Trophoblast cell (in vitro differentiated cells and primary cell): ENCODE results near the gene UPK3A.

ENCODE experiments used
- DNase-seq, 2 donors: peaks; one replicate each; pipeline ENCODE4 v3.0.0-alpha.2; 2016
- H2AFZ ChIP-seq: 2 replicates; pipeline ENCODE4 v1.6.1; 2013; ENCODE audit warnings: low read length, moderate library complexity, mild to moderate bottlenecking; ENCODE audit not compliant: insufficient read depth, poor library complexity
- H2AK5ac ChIP-seq: 2 replicates; pipeline ENCODE4 v1.6.1; 2013; ENCODE audit warnings: mild to moderate bottlenecking, low read length
- H2BK120ac ChIP-seq: 2 replicates; pipeline ENCODE4 v1.6.1; 2013; ENCODE audit warnings: low read length, mild to moderate bottlenecking, moderate library complexity; ENCODE audit not compliant: insufficient read depth, poor library complexity
- H2BK12ac ChIP-seq: 2 replicates; pipeline ENCODE4 v1.6.1; 2013; ENCODE audit warnings: mild to moderate bottlenecking, low read length, moderate library complexity
- H2BK5ac ChIP-seq: 2 replicates; pipeline ENCODE4 v1.6.1; 2013; ENCODE audit warnings: low read length, low read depth, moderate library complexity, mild to moderate bottlenecking; ENCODE audit not compliant: poor library complexity
- H3K14ac ChIP-seq: 2 replicates; pipeline ENCODE4 v1.6.1; 2013; ENCODE audit warnings: mild to moderate bottlenecking, low read length
- H3K18ac ChIP-seq: 2 replicates; pipeline ENCODE4 v1.6.1; 2013; ENCODE audit warnings: mild to moderate bottlenecking, low read length
- H3K23ac ChIP-seq: 2 replicates; pipeline ENCODE4 v1.6.1; 2013; ENCODE audit warnings: low read length
- H3K27ac ChIP-seq: 2 replicates; pipeline ENCODE4 v1.5.1; 2013; ENCODE audit warnings: low read depth, mild to moderate bottlenecking, inconsistent platforms, low read length, moderate library complexity
- H3K27me3 ChIP-seq: 2 replicates; pipeline ENCODE4 v1.6.1; 2013; ENCODE audit warnings: inconsistent platforms, mild to moderate bottlenecking, low read length, moderate library complexity; ENCODE audit not compliant: insufficient read depth
- H3K36me3 ChIP-seq, 2 experiments: 1 replicate in 1 of 2; 2 replicates in 1 of 2; pipeline ENCODE4 v1.6.1; 2013; ENCODE audit warnings: low read length in 2 of 2, mild to moderate bottlenecking in 2 of 2, moderate library complexity in 1 of 2; ENCODE audit not compliant: insufficient read depth in 2 of 2, control insufficient read depth in 1 of 2
- H3K4ac ChIP-seq: 2 replicates; pipeline ENCODE4 v1.6.1; 2013; ENCODE audit warnings: low read depth, mild to moderate bottlenecking, low read length, moderate library complexity
- H3K4me1 ChIP-seq, 2 experiments: 1 replicate in 1 of 2; 2 replicates in 1 of 2; pipeline ENCODE4 v1.6.1; 2013; ENCODE audit warnings: low read length in 2 of 2, mild to moderate bottlenecking in 2 of 2, moderate library complexity in 1 of 2; ENCODE audit not compliant: insufficient read depth in 2 of 2, control insufficient read depth in 1 of 2
- H3K4me2 ChIP-seq: 2 replicates; pipeline ENCODE4 v1.6.1; 2013; ENCODE audit warnings: inconsistent platforms, mild to moderate bottlenecking, low read length, moderate library complexity
- H3K4me3 ChIP-seq: 2 replicates; pipeline ENCODE4 v1.5.1; 2013; ENCODE audit warnings: mild to moderate bottlenecking, low read depth, low read length, inconsistent platforms
- H3K79me1 ChIP-seq: one replicate; pipeline ENCODE4 v1.6.1; 2013; ENCODE audit warnings: low read length
- H3K79me2 ChIP-seq: 2 replicates; pipeline ENCODE4 v1.6.1; 2013; ENCODE audit warnings: low read length, mild to moderate bottlenecking; ENCODE audit not compliant: control insufficient read depth, insufficient read depth, poor library complexity
- H3K9ac ChIP-seq: 2 replicates; pipeline ENCODE4 v1.6.1; 2013; ENCODE audit warnings: mild to moderate bottlenecking, low read length
- H3K9me3 ChIP-seq: 2 replicates; pipeline ENCODE4 v1.6.1; 2013; ENCODE audit warnings: low read depth, mild to moderate bottlenecking, control low read depth, inconsistent platforms, low read length; ENCODE audit not compliant: insufficient read depth
- H4K12ac ChIP-seq: 2 replicates; pipeline ENCODE4 v1.6.1; 2013; ENCODE audit warnings: low read depth, mild to moderate bottlenecking, low read length, moderate library complexity
- H4K8ac ChIP-seq: 2 replicates; pipeline ENCODE4 v1.6.1; 2013; ENCODE audit warnings: low read depth, mild to moderate bottlenecking, low read length, moderate library complexity
- H4K91ac ChIP-seq: one replicate; pipeline ENCODE4 v1.6.1; 2013; ENCODE audit warnings: low read depth, mild to moderate bottlenecking, low read length, moderate library complexity
- whole genome bisulfite sequencing: extraction: QIAGEN DNeasy Blood & Tissue Kit; methylation state at CpG from one replicate; pipeline ENCODE4 v1.1.7; 2013; ENCODE audit warnings: missing lambda C conversion rate; ENCODE audit not compliant: insufficient read length, insufficient coverage; ENCODE audit errors: extremely low coverage; 5-methylcytosine and 5-hydroxymethylcytosine counted together

UPK3A gene

DNA sequence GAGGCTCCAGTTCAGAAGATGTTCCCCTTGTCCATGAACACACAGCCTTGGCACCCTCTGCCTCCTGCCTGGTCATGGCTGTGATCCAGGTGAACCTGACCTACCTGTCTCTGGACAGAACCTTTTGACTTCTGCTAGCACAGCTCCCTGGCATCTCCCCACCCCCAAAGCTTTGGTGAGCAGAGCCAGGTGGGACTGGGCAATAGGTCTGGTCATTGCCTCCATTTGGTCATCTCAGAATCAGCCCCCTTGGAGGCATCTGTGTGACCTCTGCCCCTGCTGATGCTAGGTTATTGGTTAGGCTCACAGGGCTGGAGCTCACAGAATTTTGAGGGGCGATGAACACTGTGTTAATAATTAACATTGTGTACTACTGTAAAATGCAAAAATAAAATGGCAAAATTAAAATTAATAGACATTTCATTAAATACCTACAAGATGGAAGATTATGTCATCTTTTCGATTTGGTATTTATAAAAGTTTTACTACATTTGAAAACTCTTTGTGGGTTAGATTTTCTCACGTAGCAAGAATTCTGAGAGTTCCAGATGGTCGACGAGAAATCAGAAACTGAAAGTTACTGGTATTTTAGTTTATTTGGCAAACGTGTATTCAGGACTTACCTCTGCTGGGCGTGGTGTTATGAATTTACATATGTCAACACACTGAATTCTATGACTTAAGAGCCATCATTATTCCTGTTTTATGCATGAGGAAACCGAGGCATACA lies 35.8 kb upstream of the UPK3A start:
- no peak overlapping the region for H3K23ac ChIP-seq

GRCh38 chr22:45251825-45252224 lies 32.9 kb upstream of the UPK3A start:
- H3K18ac ChIP-seq = no peak overlapping the region
- no peak overlapping the region for H3K14ac ChIP-seq
- no peak overlapping the region for H2BK12ac ChIP-seq
- H3K79me2 ChIP-seq = no peaks in the 10 kb centered on the region
- DNase-seq = peak in 1 of 2 donors; percentile 10
- no peaks in the 10 kb centered on the region for H3K36me3 ChIP-seq
- no peak overlapping the region for H4K12ac ChIP-seq
- H3K4me2 ChIP-seq = no peak overlapping the region
- no peak overlapping the region for H4K91ac ChIP-seq
- H3K23ac ChIP-seq = no peak overlapping the region
- H2BK5ac ChIP-seq = no peak overlapping the region
- no peak overlapping the region for H2BK120ac ChIP-seq
- H3K4me1 ChIP-seq = peaks cover 8 to 12% of the 10 kb centered on the region in 2 experiments
- peaks cover 5% of the 10 kb centered on the region for H3K9me3 ChIP-seq
- no peak overlapping the region for H3K4ac ChIP-seq
- no CpG with 5 or more reads among the region's 8 CpGs for whole genome bisulfite sequencing
- no peak overlapping the region for H3K4me3 ChIP-seq
- peaks cover 8% of the 10 kb centered on the region for H3K79me1 ChIP-seq
- no peaks in the 10 kb centered on the region for H3K27me3 ChIP-seq
- no peak overlapping the region for H3K27ac ChIP-seq
- no peak overlapping the region for H3K9ac ChIP-seq
- H4K8ac ChIP-seq = no peak overlapping the region
- H2AK5ac ChIP-seq = no peak overlapping the region
- no peak overlapping the region for H2AFZ ChIP-seq

More for the DNA sequence above, 35.8 kb upstream of the UPK3A start:
- Histone ChIP-seq H2BK120ac (no peak overlapping the region), H3K9me3 (peaks cover 3% of the 10 kb centered on the region), H3K4ac (no peak overlapping the region), H4K8ac (no peak overlapping the region), H3K4me2 (no peak overlapping the region), H2BK5ac (no peak overlapping the region), H3K14ac (no peak overlapping the region), H3K4me3 (no peak overlapping the region), H3K27ac (no peak overlapping the region), H3K79me2 (no peaks in the 10 kb centered on the region), H2AFZ (no peak overlapping the region), H3K36me3 (no peaks in the 10 kb centered on the region), H2AK5ac (no peak overlapping the region), H3K9ac (no peak overlapping the region), H3K4me1 (peaks cover 9 to 21% of the 10 kb centered on the region in 2 experiments), H3K79me1 (peaks cover 13% of the 10 kb centered on the region), H3K18ac (no peak overlapping the region), H4K91ac (peak overlapping the region; percentile 20), H4K12ac (no peak overlapping the region), H3K27me3 (no peaks in the 10 kb centered on the region), H2BK12ac (peak overlapping the region; percentile 33)
- peak; percentile 59 to 79 for DNase-seq
- WGBS = no CpG with 5 or more reads among the region's 8 CpGs

DNA sequence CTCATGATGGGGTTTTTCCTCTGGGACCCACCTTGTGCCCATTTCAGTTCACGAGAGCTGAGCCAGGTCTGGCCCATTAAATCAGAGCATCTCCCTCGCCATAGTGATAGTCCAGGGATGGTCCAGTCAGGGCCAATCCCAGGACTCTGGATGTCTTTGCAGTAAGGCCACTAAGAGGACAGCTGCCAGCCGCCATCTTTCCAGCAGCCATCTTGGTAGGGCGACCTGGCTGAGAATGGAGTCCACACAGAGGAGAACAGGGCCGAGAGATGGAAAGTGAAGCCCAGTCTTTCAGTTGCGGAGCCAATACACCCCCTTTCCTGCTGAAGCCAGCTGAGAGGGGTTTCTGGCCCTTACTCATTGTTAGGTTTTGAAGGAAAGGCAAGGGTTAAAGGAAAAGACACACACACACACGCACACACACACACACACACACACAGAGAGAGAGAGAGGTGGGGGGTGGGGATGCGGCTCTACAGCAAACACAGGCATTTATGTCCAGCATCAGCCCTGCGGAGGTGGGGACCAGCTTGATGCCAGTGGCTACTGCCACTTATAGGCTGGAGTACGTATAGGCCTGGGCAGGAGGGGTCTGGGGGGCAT lies 31.6 kb upstream of the UPK3A start:
- Histone ChIP-seq H3K18ac (no peak overlapping the region), H3K79me2 (no peaks in the 10 kb centered on the region), H2AK5ac (no peak overlapping the region), H3K14ac (no peak overlapping the region), H3K23ac (no peak overlapping the region), H2BK120ac (no peak overlapping the region), H3K79me1 (no peaks in the 10 kb centered on the region), H3K9ac (no peak overlapping the region), H3K36me3 (no peaks in the 10 kb centered on the region), H4K91ac (no peak overlapping the region), H3K9me3 (peaks cover 5% of the 10 kb centered on the region), H3K27me3 (no peaks in the 10 kb centered on the region), H2AFZ (no peak overlapping the region), H3K4me3 (no peak overlapping the region), H4K12ac (no peak overlapping the region), H3K27ac (no peak overlapping the region), H4K8ac (no peak overlapping the region), H3K4me1 (peaks cover 4 to 5% of the 10 kb centered on the region in 2 experiments), H3K4me2 (no peak overlapping the region), H2BK5ac (no peak overlapping the region), H3K4ac (no peak overlapping the region), H2BK12ac (no peak overlapping the region)
- no CpG with 5 or more reads among the region's 10 CpGs for WGBS
- no peak for DNase-seq

DNA sequence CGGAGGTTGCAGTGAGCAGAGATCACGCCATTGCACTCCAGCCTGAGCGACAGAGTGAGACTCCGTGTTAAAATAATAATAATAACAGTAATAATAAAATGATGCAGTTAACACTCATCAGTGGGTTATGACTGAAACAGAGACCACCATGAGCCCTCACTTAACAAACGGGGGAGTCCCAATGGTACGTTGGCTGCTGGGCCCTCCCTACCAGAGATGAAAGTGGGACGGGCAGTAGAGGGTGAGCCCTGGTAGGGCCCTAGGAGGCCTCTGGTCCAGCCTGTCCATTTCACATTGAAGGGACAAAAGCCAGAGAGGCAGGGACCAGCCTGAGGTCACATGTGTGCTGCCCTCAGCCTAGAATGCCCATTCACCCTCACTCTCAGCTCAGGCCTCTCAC lies 30.4 kb upstream of the UPK3A start:
- no CpG with 5 or more reads among the region's 7 CpGs for WGBS
- no peaks in the 10 kb centered on the region for H3K27me3 ChIP-seq
- peaks cover 5% of the 10 kb centered on the region for H3K9me3 ChIP-seq
- DNase-seq = no peak
- no peak overlapping the region for H2BK120ac ChIP-seq
- H3K79me1 ChIP-seq = no peaks in the 10 kb centered on the region
- H3K27ac ChIP-seq = no peak overlapping the region
- H3K4ac ChIP-seq = no peak overlapping the region
- H2BK12ac ChIP-seq = no peak overlapping the region
- H3K18ac ChIP-seq = no peak overlapping the region
- no peak overlapping the region for H4K8ac ChIP-seq
- H4K12ac ChIP-seq = no peak overlapping the region
- H3K79me2 ChIP-seq = no peaks in the 10 kb centered on the region
- no peak overlapping the region for H3K14ac ChIP-seq
- peak overlapping the region; percentile 21 for H2AK5ac ChIP-seq
- H4K91ac ChIP-seq = no peak overlapping the region
- H3K4me2 ChIP-seq = no peak overlapping the region
- H3K4me1 ChIP-seq = no peaks in the 10 kb centered on the region
- H2BK5ac ChIP-seq = no peak overlapping the region
- H3K23ac ChIP-seq = no peak overlapping the region
- no peak overlapping the region for H2AFZ ChIP-seq
- no peaks in the 10 kb centered on the region for H3K36me3 ChIP-seq
- no peak overlapping the region for H3K9ac ChIP-seq
- no peak overlapping the region for H3K4me3 ChIP-seq
